RPMI7951 (cell line): ENCODE results near the gene CHTF18. TPM values are rescaled to one million over a fixed set of nuclear protein-coding genes. Genes with fewer than 3 reads are reported as not detected.

ENCODE experiments used
- total RNA-seq: library from RNA; depleted of rRNA; stranded (reverse); fragments of >200 nt; shearing (Covaris generic); gene quantifications from 2 replicates; pipeline ENCODE4 v1.2.3, GENCODE V29; 2014; rRNA removed

Gene CHTF18
- total RNA-seq, 1 experiment from 2014 or later, result 11.7 TPM

Other genes with a start within 250 kb of the CHTF18 start
- gene PRR35, start 228.2 kb upstream of the CHTF18 start, total RNA-seq, result not detected in 2 replicates
- 0.24 and 0.29 TPM in 2 replicates for gene NHLRC4, start 221.6 kb upstream of the CHTF18 start, total RNA-seq
- 14.9 and 16.2 TPM in 2 replicates for gene PIGQ, start 218.7 kb upstream of the CHTF18 start, total RNA-seq
- 5.5 and 7.1 TPM in 2 replicates for gene RAB40C, start 198.6 kb upstream of the CHTF18 start, total RNA-seq
- 0.10 TPM in 1 of 2 replicates, not detected in the other for gene WFIKKN1, start 157.6 kb upstream of the CHTF18 start, total RNA-seq
- gene METTL26, start 152.3 kb upstream of the CHTF18 start, total RNA-seq, result 117 and 142 TPM in 2 replicates
- 18.6 and 21.3 TPM in 2 replicates for gene MCRIP2, start 146.8 kb upstream of the CHTF18 start, total RNA-seq
- gene WDR90, start 139.3 kb upstream of the CHTF18 start, total RNA-seq, result 5.6 and 7.3 TPM in 2 replicates
- 23.7 and 24.2 TPM in 2 replicates for gene RHOT2, start 120.5 kb upstream of the CHTF18 start, total RNA-seq
- 0.72 TPM in 1 of 2 replicates, not detected in the other for gene RHBDL1, start 112.9 kb upstream of the CHTF18 start, total RNA-seq
- 136 and 183 TPM in 2 replicates for gene STUB1, start 108.2 kb upstream of the CHTF18 start, total RNA-seq
- 38.4 and 47.1 TPM in 2 replicates for gene JMJD8, start 104.3 kb upstream of the CHTF18 start, total RNA-seq
- 2.0 and 2.6 TPM in 2 replicates for gene WDR24, start 98.2 kb upstream of the CHTF18 start, total RNA-seq
- gene FBXL16, start 82.8 kb upstream of the CHTF18 start, total RNA-seq, result 0.24 TPM in 1 of 2 replicates, not detected in the other
- 39.2 and 57.1 TPM in 2 replicates for gene METRN, start 73.5 kb upstream of the CHTF18 start, total RNA-seq
- 18.0 and 26.3 TPM in 2 replicates for gene ANTKMT, start 67.5 kb upstream of the CHTF18 start, total RNA-seq
- under 0.01 and 0.12 TPM in 2 replicates for gene CCDC78, start 62.2 kb upstream of the CHTF18 start, total RNA-seq
- 3.3 and 4.0 TPM in 2 replicates for gene HAGHL, start 61.5 kb upstream of the CHTF18 start, total RNA-seq
- gene CIAO3, start 47.6 kb upstream of the CHTF18 start, total RNA-seq, result 15.3 and 21.7 TPM in 2 replicates
- 0.10 TPM in 1 of 2 replicates, not detected in the other for gene MSLN, start 27.9 kb upstream of the CHTF18 start, total RNA-seq
- 12.6 and 21.0 TPM in 2 replicates for gene RPUSD1, start 239 bp upstream of the CHTF18 start, total RNA-seq
- not detected in 2 replicates for gene GNG13, start 12.1 kb downstream of the CHTF18 start, total RNA-seq
- gene LMF1, start 182.4 kb downstream of the CHTF18 start, total RNA-seq, result 16.0 and 20.4 TPM in 2 replicates
- gene SOX8, start 193.2 kb downstream of the CHTF18 start, total RNA-seq, result 0.10 TPM in 1 of 2 replicates, not detected in the other